ENCODE results near the gene CCT4.

GRCh38 chr2:61928826-61929461 is 40.5 kb upstream of the CCT4 start:
- TF ChIP-seq CREB1 (CRISPR knock-in tag; IDR thresholded peaks at IDR 0.05; ENCODE audit: low read depth): no peak
- no peak for TF ChIP-seq EZH2phosphoT487 (IDR thresholded peaks at IDR 0.05; ENCODE audit: unreplicated experiment)
- no peak for TF ChIP-seq STAT1 (IDR thresholded peaks at IDR 0.05; ENCODE audit: unreplicated experiment)
- TF ChIP-seq CTCF (conservative IDR thresholded peaks at IDR 0.05; ENCODE audit: low read depth in 2 of 2): no peak
- no peak for TF ChIP-seq EZH2 (IDR thresholded peaks at IDR 0.05; ENCODE audit: low read depth, unreplicated experiment)
- no peak for TF ChIP-seq POLR2AphosphoS5 (IDR thresholded peaks at IDR 0.05; ENCODE audit: low read depth)
- no peak for TF ChIP-seq REST (IDR thresholded peaks at IDR 0.05; ENCODE audit: unreplicated experiment)
- no peak for TF ChIP-seq JUNB (IDR thresholded peaks at IDR 0.05; ENCODE audit: unreplicated experiment)
- TF ChIP-seq ZNF114 (CRISPR knock-in tag; IDR thresholded peaks at IDR 0.05): no peak
- TF ChIP-seq ETS1 (IDR thresholded peaks at IDR 0.05): no peak

All from GM23338 (cell line).